DND-41 (cell line): ENCODE results near the gene VENTX.

ENCODE experiments used
- ATAC-seq: fragments of 200-7000 bp; cut with Tn5 transposase; 3 replicates; pipeline ENCODE4 v1.9.1; 2021; ENCODE audit warnings: low read depth; ENCODE audit not compliant: insufficient read depth
- DNase-seq: peaks from one replicate; pipeline ENCODE4 v3.0.0-alpha.2; 2020
- H2AFZ ChIP-seq: 2 replicates; pipeline ENCODE4 v1.6.0; 2012; ENCODE audit warnings: low read depth, low read length
- H3K27ac ChIP-seq: 2 replicates; pipeline ENCODE4 v1.5.1; 2012; ENCODE audit warnings: low read length, inconsistent platforms
- H3K27me3 ChIP-seq: fragments of 200-600 bp; sonication (generic); 2 replicates; pipeline ENCODE4 v1.6.0; 2012; ENCODE audit warnings: low read length, mild to moderate bottlenecking, inconsistent platforms; ENCODE audit not compliant: insufficient read depth, poor library complexity
- H3K36me3 ChIP-seq: 2 replicates; pipeline ENCODE4 v1.5.1; 2012; ENCODE audit warnings: low read length, inconsistent platforms; ENCODE audit not compliant: insufficient read depth
- H3K4me1 ChIP-seq: 2 replicates; pipeline ENCODE4 v1.5.1; 2012; ENCODE audit warnings: mild to moderate bottlenecking, low read length; ENCODE audit not compliant: insufficient read depth
- H3K4me2 ChIP-seq: 2 replicates; pipeline ENCODE4 v1.6.0; 2012; ENCODE audit warnings: mild to moderate bottlenecking, moderate library complexity, low read length, inconsistent platforms; ENCODE audit not compliant: insufficient read depth
- H3K4me3 ChIP-seq, 2 experiments: fragments of 200-600 bp in 1 of 2; shearing (Covaris generic) in 1 of 2; 2 replicates each; pipeline ENCODE4 v1.5.1; 2012 to 2016; ENCODE audit warnings: inconsistent platforms in 2 of 2, low read length in 2 of 2, mild to moderate bottlenecking in 2 of 2, low read depth in 1 of 2, moderate library complexity in 1 of 2
- H3K79me2 ChIP-seq: 2 replicates; pipeline ENCODE4 v1.6.0; 2012; ENCODE audit warnings: low read length, inconsistent platforms; ENCODE audit not compliant: insufficient read depth
- H3K9ac ChIP-seq: 2 replicates; pipeline ENCODE4 v1.6.0; 2012; ENCODE audit warnings: low read depth, mild to moderate bottlenecking, inconsistent platforms, low read length, moderate library complexity
- H3K9me3 ChIP-seq: 2 replicates; pipeline ENCODE4 v1.5.1; 2012; ENCODE audit warnings: low read length, moderate library complexity, mild to moderate bottlenecking, inconsistent platforms; ENCODE audit not compliant: insufficient read depth, severe bottlenecking
- H4K20me1 ChIP-seq: 2 replicates; pipeline ENCODE4 v1.6.0; 2012; ENCODE audit warnings: low read length; ENCODE audit not compliant: insufficient read depth
- EZH2 ChIP-seq: IDR thresholded peaks from 3 replicates; pipeline ENCODE4 v1.6.1; 2012; ENCODE audit warnings: borderline replicate concordance, low read depth, mild to moderate bottlenecking, moderate library complexity, low read length, inconsistent platforms; ENCODE audit not compliant: severe bottlenecking
- TF ChIP-seq, protein P1 (sequence below): IDR thresholded peaks from 2 replicates; pipeline ENCODE4 v1.5.1; 2012; ENCODE audit warnings: borderline replicate concordance, low read length, moderate library complexity, mild to moderate bottlenecking; ENCODE audit not compliant: poor library complexity, severe bottlenecking; ENCODE audit errors: extremely low read depth

The VENTX gene

DNA sequence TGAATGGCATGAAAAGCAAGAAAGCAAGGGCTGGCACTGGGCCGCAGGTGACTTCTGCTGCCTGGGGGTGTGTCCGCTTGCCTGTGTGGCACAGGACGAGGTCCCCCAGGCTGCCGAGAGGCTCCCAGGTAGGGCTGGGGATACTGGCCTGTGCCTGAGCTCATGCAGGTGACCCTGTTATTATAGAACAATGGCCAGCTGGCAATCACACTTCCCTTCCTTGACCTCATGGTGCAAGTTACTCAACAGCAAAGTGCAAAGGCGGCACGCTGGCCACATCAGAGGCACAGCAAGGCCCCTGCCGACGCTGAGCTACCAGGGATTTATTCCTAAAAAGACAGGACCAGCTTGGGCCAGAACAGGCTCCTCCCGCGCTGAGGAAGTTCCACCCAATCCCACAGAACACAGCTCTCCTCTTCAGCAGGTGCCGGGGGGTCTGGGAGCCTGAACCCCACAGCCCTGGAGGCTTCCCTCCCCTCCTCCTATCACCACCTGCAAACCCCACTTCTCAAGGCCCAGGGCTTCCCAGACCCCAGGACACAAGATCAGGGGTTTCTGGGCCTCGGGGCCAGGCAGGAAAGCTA, 40.4 kb downstream of the VENTX start:
- no peak overlapping the region for H3K9ac ChIP-seq
- no peak overlapping the region for H3K4me2 ChIP-seq
- H3K4me3 ChIP-seq: no peak overlapping the region
- H3K9me3 ChIP-seq: no peaks in the 10 kb centered on the region
- H3K27ac ChIP-seq: no peak overlapping the region
- ATAC-seq: no peak
- no peaks in the 10 kb centered on the region for H3K27me3 ChIP-seq
- H3K79me2 ChIP-seq: no peaks in the 10 kb centered on the region
- H3K4me1 ChIP-seq: no peaks in the 10 kb centered on the region
- peaks cover 11% of the 10 kb centered on the region for H4K20me1 ChIP-seq
- peaks cover 43% of the 10 kb centered on the region for H3K36me3 ChIP-seq
- no peak overlapping the region for H2AFZ ChIP-seq
- no peak for TF ChIP-seq EZH2
- TF ChIP-seq, protein P1, sequence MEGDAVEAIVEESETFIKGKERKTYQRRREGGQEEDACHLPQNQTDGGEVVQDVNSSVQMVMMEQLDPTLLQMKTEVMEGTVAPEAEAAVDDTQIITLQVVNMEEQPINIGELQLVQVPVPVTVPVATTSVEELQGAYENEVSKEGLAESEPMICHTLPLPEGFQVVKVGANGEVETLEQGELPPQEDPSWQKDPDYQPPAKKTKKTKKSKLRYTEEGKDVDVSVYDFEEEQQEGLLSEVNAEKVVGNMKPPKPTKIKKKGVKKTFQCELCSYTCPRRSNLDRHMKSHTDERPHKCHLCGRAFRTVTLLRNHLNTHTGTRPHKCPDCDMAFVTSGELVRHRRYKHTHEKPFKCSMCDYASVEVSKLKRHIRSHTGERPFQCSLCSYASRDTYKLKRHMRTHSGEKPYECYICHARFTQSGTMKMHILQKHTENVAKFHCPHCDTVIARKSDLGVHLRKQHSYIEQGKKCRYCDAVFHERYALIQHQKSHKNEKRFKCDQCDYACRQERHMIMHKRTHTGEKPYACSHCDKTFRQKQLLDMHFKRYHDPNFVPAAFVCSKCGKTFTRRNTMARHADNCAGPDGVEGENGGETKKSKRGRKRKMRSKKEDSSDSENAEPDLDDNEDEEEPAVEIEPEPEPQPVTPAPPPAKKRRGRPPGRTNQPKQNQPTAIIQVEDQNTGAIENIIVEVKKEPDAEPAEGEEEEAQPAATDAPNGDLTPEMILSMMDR: no peak
- DNase-seq: no peak

- Histone ChIP-seq H3K27me3 (no peaks in the 10 kb centered on the region), H3K4me3 (no peak overlapping the region), H3K79me2 (no peaks in the 10 kb centered on the region), H3K27ac (no peak overlapping the region), H3K4me1 (no peaks in the 10 kb centered on the region), H3K9ac (no peak overlapping the region), H3K36me3 (peaks cover 49% of the 10 kb centered on the region), H3K4me2 (no peak overlapping the region), H2AFZ (no peak overlapping the region), H3K9me3 (no peaks in the 10 kb centered on the region), H4K20me1 (peaks cover 11% of the 10 kb centered on the region)
- ATAC-seq (no peak), DNase-seq (no peak)
- TF ChIP-seq, protein P1: no peak
- no peak for TF ChIP-seq EZH2
These were observed 41.1 kb downstream of the VENTX start for GRCh38 chr10:133278577-133279265.

GRCh38 chr10:133279326-133280226, 41.9 kb downstream of the VENTX start:
- Histone ChIP-seq H3K79me2 (no peaks in the 10 kb centered on the region), H3K36me3 (peaks cover 57% of the 10 kb centered on the region), H2AFZ (no peak overlapping the region), H3K9me3 (no peaks in the 10 kb centered on the region), H3K4me3 (no peak overlapping the region), H3K4me1 (no peaks in the 10 kb centered on the region), H3K27ac (no peak overlapping the region), H3K9ac (no peak overlapping the region), H3K4me2 (no peak overlapping the region), H3K27me3 (no peaks in the 10 kb centered on the region), H4K20me1 (peaks cover 11% of the 10 kb centered on the region)
- TF ChIP-seq EZH2: no peak
- TF ChIP-seq, protein P1: no peak
- no peak for DNase-seq
- ATAC-seq: no peak
